Activated naive CD8-positive, alpha-beta T cell treated with anti-CD3 and anti-CD28 coated beads, Interleukin-2, amount 50 U/mL, for 24 hours (primary cell): ENCODE data around the gene DNAJC7.
A peak's percentile ranks its signal among the peaks of the same experiment; 100 is the strongest.
"Not testable (repeated sequence)": the region's sequence is repeated elsewhere in the genome, so short reads cannot be mapped to it uniquely, and the experiment has no call there.

Source experiments
- ATAC-seq: fragments of 150-1000 bp; cut with Tn5 transposase; one replicate; pipeline ENCODE4 v1.10.0; 2021
- DNase-seq: peaks from one replicate; pipeline ENCODE4 v3.0.0; 2021
- H3K27ac Mint-ChIP-seq: one replicate; pipeline ENCODE4 v1.8.0; 2021; ENCODE audit warnings: mild to moderate bottlenecking, mixed read lengths
- H3K27me3 Mint-ChIP-seq: one replicate; pipeline ENCODE4 v1.8.0; 2021; ENCODE audit warnings: mixed read lengths
- H3K36me3 Mint-ChIP-seq: one replicate; pipeline ENCODE4 v1.8.0; 2021; ENCODE audit warnings: low read depth, mixed read lengths
- H3K4me1 Mint-ChIP-seq: one replicate; pipeline ENCODE4 v1.8.0; 2021; ENCODE audit warnings: mixed read lengths
- H3K4me3 Mint-ChIP-seq: one replicate; pipeline ENCODE4 v1.8.0; 2021; ENCODE audit warnings: mild to moderate bottlenecking, moderate library complexity, mixed read lengths
- H3K9me3 Mint-ChIP-seq: one replicate; pipeline ENCODE4 v1.8.0; 2021; ENCODE audit warnings: mixed read lengths

The DNAJC7 gene

DNA sequence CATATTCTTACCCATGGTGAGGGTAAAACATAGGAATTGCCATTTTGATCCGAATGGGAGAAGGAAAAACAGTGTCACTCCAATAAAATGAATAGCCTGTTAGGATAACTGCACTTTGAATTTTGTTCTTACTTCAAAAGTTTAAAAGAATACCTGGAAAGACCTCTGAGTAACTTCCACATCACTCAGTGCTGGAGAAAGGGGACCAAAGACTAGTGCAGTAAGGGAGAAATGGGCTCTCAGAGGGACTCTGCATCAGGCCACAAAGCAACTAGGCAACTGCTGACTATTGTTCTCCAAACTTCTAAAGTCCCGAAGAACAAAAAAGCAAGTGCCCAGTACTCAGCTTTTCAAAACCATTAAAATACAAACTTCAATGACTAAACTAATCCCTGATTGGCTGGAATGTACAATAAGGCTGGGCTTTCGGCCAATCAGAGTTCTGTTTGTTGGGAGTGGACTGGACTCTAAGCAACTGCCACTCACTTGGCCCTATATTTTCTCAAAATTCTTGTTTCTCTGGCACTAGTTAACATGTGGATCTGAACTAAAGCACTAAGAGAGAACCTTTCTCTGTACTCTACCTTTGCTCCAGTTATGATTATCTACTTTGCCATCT is 6.2 kb downstream of the DNAJC7 start:
- H3K27me3 Mint-ChIP-seq: no peaks in the 10 kb centered on the region
- no peak for DNase-seq
- H3K9me3 Mint-ChIP-seq: no peaks in the 10 kb centered on the region
- H3K36me3 Mint-ChIP-seq: peaks cover 23% of the 10 kb centered on the region
- H3K4me3 Mint-ChIP-seq: no peak overlapping the region
- peaks cover 53% of the 10 kb centered on the region for H3K4me1 Mint-ChIP-seq
- no peak overlapping the region for H3K27ac Mint-ChIP-seq
- no peak for ATAC-seq

- not testable (repeated sequence) for H3K4me3 Mint-ChIP-seq, DNase-seq, H3K9me3 Mint-ChIP-seq, H3K27ac Mint-ChIP-seq, ATAC-seq, H3K27me3 Mint-ChIP-seq
- Mint-ChIP-seq H3K36me3 (peaks cover 19% of the 10 kb centered on the region), H3K4me1 (peaks cover 50% of the 10 kb centered on the region)
These were observed 7.0 kb downstream of the DNAJC7 start for GRCh38 chr17:42010266-42010680.

DNA sequence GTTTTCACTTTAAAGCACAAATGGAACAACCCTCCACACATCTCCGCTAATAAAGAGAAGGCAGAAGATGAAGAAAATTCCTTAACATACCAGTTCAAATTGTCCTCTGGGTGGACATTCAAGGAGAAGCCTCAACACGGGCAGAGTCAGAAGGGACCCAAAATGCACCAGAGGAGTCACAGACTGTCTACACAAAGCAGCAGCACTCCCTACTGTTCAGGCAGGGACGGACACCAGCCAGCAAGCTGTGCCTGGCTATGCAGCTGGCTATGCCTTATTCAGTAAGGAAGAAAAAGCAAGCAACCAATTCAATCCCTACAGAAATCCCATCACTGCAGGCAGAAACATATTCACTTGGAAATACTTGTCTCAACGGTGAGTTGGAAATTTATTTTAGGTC is 8.1 kb downstream of the DNAJC7 start:
- H3K27ac Mint-ChIP-seq: no peak overlapping the region
- peaks cover 45% of the 10 kb centered on the region for H3K4me1 Mint-ChIP-seq
- H3K27me3 Mint-ChIP-seq: no peaks in the 10 kb centered on the region
- peaks cover 18% of the 10 kb centered on the region for H3K36me3 Mint-ChIP-seq
- no peak overlapping the region for H3K4me3 Mint-ChIP-seq
- no peaks in the 10 kb centered on the region for H3K9me3 Mint-ChIP-seq
- no peak for DNase-seq
- ATAC-seq: no peak

DNA sequence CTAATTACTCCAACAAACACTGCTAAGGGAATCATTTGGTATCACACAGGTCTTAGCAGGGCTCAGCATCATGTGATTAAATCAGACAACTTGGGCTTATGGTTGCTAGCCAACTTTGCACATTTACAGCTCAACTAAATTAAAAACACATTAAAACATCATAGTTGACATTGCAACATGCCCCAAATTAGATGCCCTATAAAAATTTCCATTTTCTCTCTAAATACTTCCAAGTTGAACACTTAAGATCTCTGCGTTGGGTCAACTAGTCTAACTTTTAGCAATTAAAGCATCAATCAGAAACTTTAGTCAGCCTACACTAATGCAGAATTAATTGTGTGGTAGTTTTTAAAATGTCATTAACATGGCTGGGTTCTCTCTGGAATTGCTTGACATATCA is 12.1 kb downstream of the DNAJC7 start:
- Mint-ChIP-seq H3K4me3 (no peak overlapping the region), H3K27me3 (no peaks in the 10 kb centered on the region), H3K27ac (peak overlapping the region; percentile 37), H3K4me1 (peaks cover 19% of the 10 kb centered on the region), H3K9me3 (no peaks in the 10 kb centered on the region), H3K36me3 (peaks cover 32% of the 10 kb centered on the region)
- no peak for ATAC-seq
- no peak for DNase-seq

DNA sequence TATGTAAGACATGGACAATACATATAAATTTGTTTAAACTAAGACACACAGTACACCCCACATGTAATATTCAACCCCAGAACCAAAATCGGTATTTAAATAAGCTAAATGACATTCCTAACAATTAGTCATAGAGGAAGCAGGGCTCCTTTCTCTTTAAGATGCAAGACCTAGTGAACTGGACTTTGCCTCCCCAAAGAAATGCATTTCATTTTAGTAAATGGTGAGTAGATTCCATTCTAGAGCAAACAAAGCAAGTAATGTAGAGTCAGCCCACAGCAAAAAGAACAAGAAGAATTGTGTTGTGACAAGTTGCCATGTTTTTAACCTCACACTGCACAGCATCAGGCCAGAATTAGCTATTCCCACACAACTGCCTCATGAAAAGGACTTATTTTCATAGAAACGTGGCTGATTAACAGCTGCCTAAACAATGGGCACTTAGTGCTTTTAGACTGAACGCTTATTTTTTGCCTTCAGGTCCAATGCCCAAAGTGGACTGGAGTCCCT is 14.4 kb downstream of the DNAJC7 start:
- Mint-ChIP-seq H3K36me3 (peaks cover 35% of the 10 kb centered on the region), H3K4me3 (no peak overlapping the region), H3K4me1 (peaks cover 11% of the 10 kb centered on the region), H3K27ac (no peak overlapping the region), H3K27me3 (no peaks in the 10 kb centered on the region), H3K9me3 (no peaks in the 10 kb centered on the region)
- DNase-seq (no peak), ATAC-seq (no peak)

DNA sequence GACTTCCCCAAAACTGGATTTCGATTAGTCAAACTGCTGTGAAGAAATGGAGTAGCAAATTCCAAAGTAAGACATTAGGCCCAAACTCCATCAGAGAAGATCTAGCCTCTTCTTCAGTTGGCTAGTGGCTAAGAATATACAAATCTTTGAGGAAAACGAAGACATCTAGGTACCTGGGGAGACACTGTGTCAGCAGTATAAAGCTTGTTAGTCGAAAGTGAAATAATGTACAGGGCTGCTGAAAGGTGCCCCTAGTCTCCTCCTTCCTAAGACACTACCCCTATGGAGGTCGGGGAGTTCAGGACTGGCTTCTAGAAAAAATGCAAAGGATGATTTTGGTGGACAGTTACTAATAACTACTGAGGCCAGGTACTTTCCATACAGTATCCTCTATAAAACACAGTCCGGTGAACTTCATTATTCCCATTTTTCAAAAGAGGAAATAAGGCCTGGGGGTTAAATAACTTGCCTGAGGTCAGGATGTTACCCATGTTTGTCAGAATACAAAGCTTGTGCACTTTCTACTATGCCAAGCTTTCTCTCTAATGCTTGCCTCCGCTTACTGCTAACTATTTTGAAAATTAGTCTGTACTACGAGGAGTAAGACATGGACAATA is 15.0 kb downstream of the DNAJC7 start:
- Mint-ChIP-seq H3K4me1 (peaks cover 13% of the 10 kb centered on the region), H3K27me3 (no peaks in the 10 kb centered on the region), H3K9me3 (no peaks in the 10 kb centered on the region), H3K36me3 (peaks cover 36% of the 10 kb centered on the region), H3K4me3 (no peak overlapping the region), H3K27ac (no peak overlapping the region)
- no peak for DNase-seq
- ATAC-seq: no peak

DNA sequence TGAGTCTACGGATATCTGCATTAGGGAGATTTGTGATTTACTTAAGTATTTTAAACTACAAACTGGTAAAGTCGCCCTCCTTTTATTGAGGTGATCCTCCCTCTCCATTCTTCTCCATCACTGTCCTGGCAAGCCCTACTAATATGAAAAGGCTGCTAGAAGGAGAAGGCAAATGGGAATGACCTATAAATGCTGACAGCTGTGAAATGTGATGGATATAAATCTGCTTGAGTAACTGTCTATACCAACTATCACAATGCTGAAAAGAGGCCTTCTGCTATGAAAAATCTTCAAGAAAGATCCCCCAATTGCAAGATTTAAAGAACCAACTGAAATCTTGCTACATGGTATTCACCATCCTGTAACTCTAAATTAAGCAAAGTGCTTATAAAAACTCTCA is 15.5 kb downstream of the DNAJC7 start:
- DNase-seq (no peak), ATAC-seq (no peak)
- Mint-ChIP-seq H3K36me3 (peaks cover 38% of the 10 kb centered on the region), H3K27ac (no peak overlapping the region), H3K4me1 (peaks cover 14% of the 10 kb centered on the region), H3K27me3 (no peaks in the 10 kb centered on the region), H3K9me3 (no peaks in the 10 kb centered on the region), H3K4me3 (no peak overlapping the region)

DNA sequence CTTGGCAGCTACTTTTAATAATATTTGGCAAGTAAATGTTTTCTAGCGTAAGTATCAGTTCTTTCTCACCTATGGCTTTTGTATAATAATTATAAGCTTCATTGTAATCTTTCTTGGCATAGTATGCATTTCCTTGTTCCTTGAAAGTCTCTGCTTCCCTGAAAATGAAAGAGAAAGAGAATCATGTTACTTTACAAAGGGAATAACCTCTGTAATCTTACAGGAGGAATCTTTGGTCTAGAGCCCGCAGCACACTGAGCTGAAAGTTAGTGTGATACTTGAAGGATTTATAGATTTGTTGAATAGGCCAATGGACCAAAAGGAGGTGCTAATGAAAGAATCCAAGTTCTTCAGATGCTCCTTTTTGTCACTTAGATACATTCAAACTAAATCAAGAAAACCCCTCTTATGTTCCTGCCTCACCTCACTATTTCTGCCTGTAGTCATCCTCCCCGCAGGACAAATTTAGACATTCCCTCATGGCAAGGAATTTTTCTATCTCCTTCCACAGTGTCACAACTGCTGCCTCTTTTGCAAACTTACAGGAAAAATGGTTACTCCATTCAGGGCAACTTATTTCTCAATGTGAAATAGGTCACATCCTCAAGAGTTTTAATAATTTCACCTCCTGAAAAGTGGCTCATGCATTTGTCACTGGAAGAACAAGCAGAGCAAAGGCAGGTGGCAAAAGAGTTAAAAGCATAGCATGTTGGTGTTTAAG is 16.7 kb downstream of the DNAJC7 start:
- H3K4me1 Mint-ChIP-seq: peaks cover 25% of the 10 kb centered on the region
- H3K27me3 Mint-ChIP-seq: no peaks in the 10 kb centered on the region
- H3K27ac Mint-ChIP-seq: peak overlapping the region; percentile 61
- H3K4me3 Mint-ChIP-seq: no peak overlapping the region
- no peak for ATAC-seq
- H3K36me3 Mint-ChIP-seq: peaks cover 46% of the 10 kb centered on the region
- H3K9me3 Mint-ChIP-seq: no peaks in the 10 kb centered on the region
- DNase-seq: no peak

GRCh38 chr17:41998497-41998896 is 18.7 kb downstream of the DNAJC7 start:
- Mint-ChIP-seq H3K9me3 (no peaks in the 10 kb centered on the region), H3K36me3 (peaks cover 49% of the 10 kb centered on the region), H3K4me1 (peaks cover 23% of the 10 kb centered on the region), H3K27ac (no peak overlapping the region), H3K27me3 (no peaks in the 10 kb centered on the region), H3K4me3 (no peak overlapping the region)
- no peak for DNase-seq
- ATAC-seq: no peak

DNA sequence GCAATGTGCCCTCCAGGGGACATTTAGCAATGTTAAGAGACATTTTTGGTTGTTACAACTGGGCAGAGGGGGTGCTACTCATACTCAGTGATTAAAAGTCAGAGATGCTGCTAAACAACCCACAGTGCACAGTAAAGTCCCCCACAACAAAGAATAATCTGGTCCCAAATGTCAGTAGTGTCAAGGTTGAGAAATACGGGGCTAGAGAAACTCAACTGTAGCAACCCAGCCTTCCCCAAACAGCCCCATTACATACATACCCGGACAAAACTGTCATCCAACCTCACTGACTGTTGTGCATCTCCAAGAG is 20.4 kb downstream of the DNAJC7 start:
- ATAC-seq: peak; percentile 65
- H3K36me3 Mint-ChIP-seq: peaks cover 52% of the 10 kb centered on the region
- no peak for DNase-seq
- no peaks in the 10 kb centered on the region for H3K9me3 Mint-ChIP-seq
- H3K4me3 Mint-ChIP-seq: no peak overlapping the region
- peaks cover 21% of the 10 kb centered on the region for H3K4me1 Mint-ChIP-seq
- peak overlapping the region; percentile 81 for H3K27ac Mint-ChIP-seq
- no peaks in the 10 kb centered on the region for H3K27me3 Mint-ChIP-seq

GRCh38 chr17:41992576-41992975 is 24.7 kb downstream of the DNAJC7 start:
- no peak for DNase-seq
- ATAC-seq: no peak
- peaks cover 59% of the 10 kb centered on the region for H3K36me3 Mint-ChIP-seq
- no peak overlapping the region for H3K4me3 Mint-ChIP-seq
- peaks cover 30% of the 10 kb centered on the region for H3K4me1 Mint-ChIP-seq
- no peaks in the 10 kb centered on the region for H3K9me3 Mint-ChIP-seq
- no peaks in the 10 kb centered on the region for H3K27me3 Mint-ChIP-seq
- no peak overlapping the region for H3K27ac Mint-ChIP-seq

- H3K27me3 Mint-ChIP-seq: no peaks in the 10 kb centered on the region
- H3K4me1 Mint-ChIP-seq: peaks cover 19% of the 10 kb centered on the region
- H3K36me3 Mint-ChIP-seq: peaks cover 63% of the 10 kb centered on the region
- H3K4me3 Mint-ChIP-seq: no peak overlapping the region
- H3K27ac Mint-ChIP-seq: no peak overlapping the region
- no peak for DNase-seq
- H3K9me3 Mint-ChIP-seq: no peaks in the 10 kb centered on the region
- ATAC-seq: no peak
These were observed 27.4 kb downstream of the DNAJC7 start for GRCh38 chr17:41989702-41990419.

GRCh38 chr17:41988418-41988817 is 28.8 kb downstream of the DNAJC7 start:
- H3K27ac Mint-ChIP-seq: peak overlapping the region; percentile 83
- H3K4me3 Mint-ChIP-seq: no peak overlapping the region
- H3K9me3 Mint-ChIP-seq: no peaks in the 10 kb centered on the region
- H3K27me3 Mint-ChIP-seq: no peaks in the 10 kb centered on the region
- DNase-seq (no peak), ATAC-seq (no peak)
- H3K4me1 Mint-ChIP-seq: peaks cover 19% of the 10 kb centered on the region
- peaks cover 63% of the 10 kb centered on the region for H3K36me3 Mint-ChIP-seq

DNA sequence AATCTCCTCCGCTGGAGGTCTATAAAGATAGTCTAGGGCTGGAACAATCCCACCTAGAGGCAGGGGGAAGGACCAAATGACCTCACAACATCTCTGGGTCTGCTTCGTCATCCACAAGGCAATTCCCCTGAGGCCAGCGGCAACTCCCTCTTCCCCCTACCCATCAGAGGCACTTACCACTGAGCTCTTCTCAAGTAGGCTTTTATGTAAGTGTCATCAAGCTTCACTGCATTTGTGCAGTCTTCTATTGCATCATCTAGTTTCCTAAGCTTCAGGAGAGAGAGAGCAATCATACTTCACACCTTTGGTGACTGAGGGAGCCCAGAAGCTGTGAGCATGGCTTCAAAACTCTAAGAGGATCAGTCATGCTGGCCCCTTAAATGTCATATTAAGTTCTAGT is 29.6 kb downstream of the DNAJC7 start:
- Mint-ChIP-seq H3K4me1 (peaks cover 19% of the 10 kb centered on the region), H3K27ac (peak overlapping the region; percentile 83), H3K27me3 (no peaks in the 10 kb centered on the region), H3K4me3 (no peak overlapping the region), H3K36me3 (peaks cover 64% of the 10 kb centered on the region), H3K9me3 (no peaks in the 10 kb centered on the region)
- ATAC-seq (peak; percentile 93), DNase-seq (no peak)

- Mint-ChIP-seq H3K27ac (peak overlapping the region; percentile 83), H3K9me3 (no peaks in the 10 kb centered on the region), H3K27me3 (no peaks in the 10 kb centered on the region), H3K4me1 (peaks cover 19% of the 10 kb centered on the region), H3K4me3 (no peak overlapping the region), H3K36me3 (peaks cover 68% of the 10 kb centered on the region)
- ATAC-seq (no peak), DNase-seq (no peak)
These were observed 30.6 kb downstream of the DNAJC7 start for GRCh38 chr17:41986634-41987033.
